BLaER1 (cell line): ENCODE results near the gene ARHGAP26.

ENCODE experiments used
- H3K27ac ChIP-seq: shearing (Covaris generic); formaldehyde crosslinking; 2 replicates; pipeline ENCODE4 v1.8.1; 2022
- H3K27me3 ChIP-seq: shearing (Covaris generic); formaldehyde crosslinking; 2 replicates; pipeline ENCODE4 v1.8.1; 2022
- H3K36me3 ChIP-seq: shearing (Covaris generic); formaldehyde crosslinking; 2 replicates; pipeline ENCODE4 v1.8.1; 2022
- H3K4me1 ChIP-seq: shearing (Covaris generic); formaldehyde crosslinking; 2 replicates; pipeline ENCODE4 v1.8.1; 2022
- H3K4me2 ChIP-seq: shearing (Covaris generic); formaldehyde crosslinking; 2 replicates; pipeline ENCODE4 v1.8.1; 2022
- H3K4me3 ChIP-seq: shearing (Covaris generic); formaldehyde crosslinking; 2 replicates; pipeline ENCODE4 v1.8.1; 2022
- H3K9ac ChIP-seq: shearing (Covaris generic); formaldehyde crosslinking; 2 replicates; pipeline ENCODE4 v1.8.1; 2022
- H3K9me3 ChIP-seq: shearing (Covaris generic); formaldehyde crosslinking; 2 replicates; pipeline ENCODE4 v1.8.1; 2022
- H4K20me1 ChIP-seq: shearing (Covaris generic); formaldehyde crosslinking; 2 replicates; pipeline ENCODE4 v1.8.1; 2022
- Cebpa-rat ChIP-seq: shearing (Covaris generic); IDR thresholded peaks from 2 replicates; pipeline ENCODE4 v1.8.1; 2022

ARHGAP26 gene

DNA sequence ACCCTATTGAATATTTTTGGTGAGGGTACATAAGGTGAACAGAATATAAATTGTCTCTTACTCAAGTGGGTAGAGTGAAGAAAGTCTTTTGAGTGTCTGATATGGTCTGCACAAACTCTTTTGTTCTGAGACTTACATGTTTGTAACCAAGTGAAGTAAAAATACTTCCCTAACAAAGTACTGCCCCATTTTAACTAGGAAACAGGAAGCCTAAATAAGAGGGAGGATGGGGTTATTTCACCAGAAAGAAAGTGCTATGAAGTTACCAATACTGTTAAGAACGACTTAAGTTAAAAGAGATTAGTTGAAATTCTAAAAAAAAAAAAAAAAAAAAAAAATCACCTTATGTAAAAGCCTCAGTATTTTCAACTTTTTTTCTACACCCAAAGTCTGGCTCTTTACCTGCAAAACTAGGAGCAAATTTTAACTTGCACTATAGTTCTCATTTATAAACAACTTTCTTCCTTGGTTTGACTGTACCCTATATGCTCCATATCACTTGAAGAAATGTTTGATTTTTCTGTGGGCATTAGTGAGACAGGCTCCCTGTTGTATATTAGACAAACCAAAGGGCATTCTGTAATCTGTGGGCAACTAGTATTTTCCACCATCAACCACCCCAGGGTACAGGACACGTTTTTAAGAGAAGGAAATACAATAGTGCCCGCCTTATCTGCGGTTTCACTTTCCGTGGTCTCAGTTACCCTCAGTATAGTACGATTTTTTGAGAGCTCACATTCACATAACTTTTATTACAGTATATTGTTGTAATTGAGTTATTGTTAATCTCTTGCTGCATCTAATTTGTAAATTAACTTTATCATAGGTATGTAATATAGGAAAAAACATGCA lies 505.6 kb downstream of the ARHGAP26 start:
- H3K4me3 ChIP-seq, result no peak overlapping the region
- H3K27ac ChIP-seq, result no peak overlapping the region
- H3K4me2 ChIP-seq, result no peak overlapping the region
- H3K4me1 ChIP-seq, result no peaks in the 10 kb centered on the region
- no peaks in the 10 kb centered on the region for H3K27me3 ChIP-seq
- H3K9me3 ChIP-seq, result no peaks in the 10 kb centered on the region
- H3K36me3 ChIP-seq, result peaks cover 31% of the 10 kb centered on the region
- no peak overlapping the region for H3K9ac ChIP-seq
- H4K20me1 ChIP-seq, result no peaks in the 10 kb centered on the region; the same call in 1 of the 2 replicates
- no peak for TF ChIP-seq Cebpa-rat

DNA sequence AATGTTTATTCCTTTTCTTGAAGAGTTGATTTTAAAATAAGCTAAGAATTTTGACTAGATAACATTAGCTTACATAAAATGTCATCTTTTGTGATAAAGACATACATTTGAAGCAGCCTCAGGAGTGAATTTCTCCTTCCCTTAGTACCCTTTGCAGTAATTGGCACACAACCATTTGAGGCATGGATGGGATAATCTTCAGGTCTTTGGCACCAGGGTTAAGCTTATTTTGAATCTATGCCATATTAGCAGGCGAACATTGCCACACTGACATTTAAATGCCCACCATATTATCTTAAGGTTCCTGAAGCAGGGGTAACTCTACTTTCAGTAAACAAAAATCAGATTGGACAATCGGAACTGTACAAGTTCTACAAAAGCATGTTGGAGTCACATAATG lies 507.4 kb downstream of the ARHGAP26 start:
- H3K9ac ChIP-seq, result no peak overlapping the region
- no peaks in the 10 kb centered on the region for H3K27me3 ChIP-seq
- H3K4me2 ChIP-seq, result no peak overlapping the region
- no peak overlapping the region for H3K4me3 ChIP-seq
- no peak for TF ChIP-seq Cebpa-rat
- peaks cover 47% of the 10 kb centered on the region for H3K36me3 ChIP-seq
- H3K4me1 ChIP-seq, result no peaks in the 10 kb centered on the region
- no peaks in the 10 kb centered on the region for H3K9me3 ChIP-seq
- peaks cover 6% of the 10 kb centered on the region; the same call in 1 of the 2 replicates for H4K20me1 ChIP-seq
- H3K27ac ChIP-seq, result no peak overlapping the region
